ENCODE results near the gene MRPL11.
A peak's percentile ranks its signal among the peaks of the same experiment; 100 is the strongest.

The MRPL11 gene

DNA sequence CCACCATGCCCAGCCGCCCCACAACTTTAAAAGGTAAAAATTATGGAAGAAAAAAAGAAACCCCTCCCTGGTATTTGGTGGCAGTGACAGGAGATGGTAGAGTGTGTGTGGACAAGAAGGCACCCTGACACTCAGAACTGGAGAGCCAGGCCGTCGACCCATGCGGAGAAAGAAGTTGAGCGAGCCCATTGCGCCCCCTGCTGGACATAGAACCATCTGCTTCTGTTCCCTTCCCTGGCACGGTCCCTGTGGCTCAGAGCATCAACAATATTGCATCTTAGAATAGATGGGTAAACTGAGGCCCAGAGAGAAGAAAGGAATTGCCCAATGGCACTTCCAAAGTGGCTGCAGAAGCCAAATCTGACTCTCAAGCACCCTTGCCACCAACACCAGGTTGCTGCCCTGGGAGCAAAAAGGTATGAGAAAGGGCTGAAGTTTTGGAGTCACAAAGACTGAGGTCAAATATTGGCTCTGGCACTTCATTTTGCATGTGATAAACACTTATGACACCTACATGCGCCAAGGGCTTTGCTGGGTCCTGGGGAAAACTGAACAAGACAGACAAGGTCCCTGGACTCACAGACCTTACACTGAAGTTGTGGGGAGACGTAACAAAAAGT is 8.6 kb downstream of the MRPL11 start:
- DNase-seq, result peak; percentile 65 to 70

DNA sequence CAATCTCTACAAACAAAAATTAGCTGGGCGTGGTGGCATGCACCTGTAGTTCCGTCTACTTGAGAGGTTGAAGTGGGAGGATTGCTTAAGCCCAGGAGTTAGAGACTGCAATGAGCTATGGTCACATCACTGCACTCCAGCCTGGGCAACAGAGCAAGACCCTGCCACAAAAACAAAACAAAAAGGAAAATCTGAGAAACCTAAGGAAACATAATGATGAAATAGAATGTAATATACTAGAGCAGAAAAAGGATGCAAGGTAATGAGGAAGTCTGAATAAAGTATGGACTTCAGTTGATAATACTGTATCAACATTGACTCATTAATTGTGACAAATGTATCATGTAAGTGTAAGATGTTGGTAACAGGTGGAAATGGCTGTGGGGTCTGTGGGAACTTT is 9.7 kb downstream of the MRPL11 start:
- no peak for DNase-seq

GRCh38 chr11:66426314-66426713 is 12.3 kb downstream of the MRPL11 start:
- no peak for DNase-seq

- DNase-seq, result peak; percentile 80 to 88
Observed at GRCh38 chr11:66421492-66422205, 17.0 kb downstream of the MRPL11 start.

DNA sequence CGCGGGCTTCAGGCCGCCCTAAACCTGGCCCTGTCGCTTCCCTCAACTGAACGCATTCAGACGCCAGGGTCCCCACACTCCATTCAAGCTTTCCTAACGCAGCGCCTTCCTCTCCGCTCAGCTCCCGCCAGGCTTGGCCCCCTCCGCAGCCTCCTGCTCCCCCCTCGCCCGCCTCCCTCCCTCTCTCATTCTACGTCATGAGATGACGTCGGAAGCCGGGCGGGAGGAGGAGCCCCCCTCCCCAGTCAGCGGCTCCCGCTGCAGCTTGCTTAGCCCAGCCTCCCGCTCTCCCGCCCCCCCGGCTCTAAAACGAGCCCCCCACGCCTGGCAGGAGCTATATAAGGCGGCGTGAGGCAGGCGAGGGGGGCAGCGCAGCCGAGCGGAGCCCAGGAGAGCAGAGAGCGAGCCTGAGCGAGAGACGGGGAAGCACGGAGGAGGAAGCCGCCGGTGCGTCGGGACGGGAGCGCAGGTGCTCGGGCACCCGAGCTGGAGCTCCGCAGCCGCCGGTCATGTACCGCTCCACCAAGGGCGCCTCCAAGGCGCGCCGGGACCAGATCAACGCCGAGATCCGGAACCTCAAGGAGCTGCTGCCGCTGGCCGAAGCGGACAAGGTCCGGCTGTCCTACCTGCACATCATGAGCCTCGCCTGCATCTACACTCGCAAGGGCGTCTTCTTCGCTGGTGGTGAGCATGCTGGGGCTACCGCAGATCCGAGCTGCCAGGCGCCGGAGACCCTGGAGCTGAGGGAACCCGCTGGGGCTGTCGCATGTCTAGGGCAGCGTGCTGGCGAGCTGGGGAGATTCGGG is 17.8 kb downstream of the MRPL11 start, which contains the start of gene NPAS4:
NPAS4 (plus strand) TSS at position 365 of the 806 bp plus-strand sequence; CDS start at position 510, 145 bp downstream.
- DNase-seq, result no peak

DNA sequence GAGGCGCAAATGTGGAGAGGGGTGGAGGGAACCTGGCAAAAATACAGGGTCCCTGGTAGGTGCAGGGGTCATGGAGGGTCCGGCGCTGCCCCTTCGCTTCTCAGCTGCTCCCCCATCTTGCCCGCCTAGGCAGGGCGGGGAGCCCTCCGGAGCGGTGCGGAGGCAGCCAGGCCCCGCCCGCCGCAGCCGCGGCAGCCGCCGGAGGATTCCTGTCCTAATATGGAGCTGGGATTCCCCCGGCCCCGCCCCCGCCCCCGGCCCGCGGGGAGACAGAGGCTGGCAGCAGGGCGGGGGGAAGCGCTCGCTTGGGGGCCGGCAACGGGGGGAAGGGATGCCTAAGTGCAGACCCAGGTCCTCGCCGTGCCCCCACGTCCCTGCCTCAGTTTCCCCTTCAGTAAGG is 18.8 kb downstream of the MRPL11 start:
- DNase-seq, result no peak

GRCh38 chr11:66418986-66419308 is 19.7 kb downstream of the MRPL11 start:
- DNase-seq, result no peak

DNA sequence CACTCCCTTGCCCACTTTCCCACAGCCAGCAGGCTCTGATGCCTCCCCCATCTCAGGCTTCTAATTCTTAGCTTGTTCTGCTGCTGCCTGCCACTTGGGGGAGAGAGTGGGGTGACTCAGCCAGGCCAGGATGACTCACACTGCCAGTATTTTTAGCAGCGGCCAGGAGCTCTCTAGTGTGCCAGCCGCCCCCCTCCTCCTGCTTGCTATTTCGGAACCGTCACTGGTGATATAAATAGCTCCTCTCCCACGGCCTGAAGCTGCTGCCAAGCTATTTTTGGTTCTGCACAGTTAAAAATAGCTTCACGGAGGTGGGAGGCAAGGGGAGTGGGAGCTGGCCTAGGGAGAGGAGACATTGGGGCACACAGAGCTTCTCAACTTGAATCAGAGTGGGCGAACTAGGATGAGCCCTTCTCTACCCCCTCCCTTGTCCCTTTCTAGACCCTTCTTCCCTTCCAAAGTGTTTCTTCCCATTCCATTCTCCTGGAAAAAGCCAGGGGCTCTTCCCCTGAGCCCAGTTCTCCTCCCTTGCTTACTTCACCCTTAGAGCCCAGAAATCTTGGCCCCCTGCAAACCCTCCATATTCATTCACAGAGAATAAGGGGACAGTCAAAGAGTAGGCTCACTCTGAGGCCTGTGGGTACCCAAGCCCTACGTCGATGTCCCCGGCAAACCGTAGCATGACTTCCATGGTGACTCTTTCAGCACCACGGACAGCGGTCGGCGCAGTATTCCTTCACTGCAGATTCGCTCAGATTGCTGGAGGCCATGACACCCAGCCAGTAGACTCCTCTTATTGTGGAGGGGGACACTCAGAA is 20.3 kb downstream of the MRPL11 start:
- peak; percentile 34 to 45 for DNase-seq

DNA sequence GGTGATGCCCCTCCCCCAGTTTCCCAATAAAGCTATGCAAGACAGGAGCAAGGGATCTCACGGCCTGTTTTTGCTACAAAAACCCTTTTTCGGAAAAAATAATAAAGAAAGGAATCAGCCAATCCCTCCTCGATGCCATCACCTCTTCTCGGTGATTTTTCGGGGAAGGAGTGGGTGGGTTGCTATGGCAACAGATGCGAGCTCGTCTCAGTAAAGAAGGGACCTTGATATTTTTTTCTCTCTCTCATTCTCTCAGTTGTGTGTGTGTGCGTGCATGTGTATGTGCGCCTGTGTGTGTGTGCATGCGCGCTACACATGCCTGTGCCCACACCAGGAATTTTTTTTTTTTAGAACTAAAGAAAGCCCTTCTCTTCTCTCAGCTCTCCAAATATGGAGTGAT is 21.6 kb downstream of the MRPL11 start:
- no peak for DNase-seq

DNA sequence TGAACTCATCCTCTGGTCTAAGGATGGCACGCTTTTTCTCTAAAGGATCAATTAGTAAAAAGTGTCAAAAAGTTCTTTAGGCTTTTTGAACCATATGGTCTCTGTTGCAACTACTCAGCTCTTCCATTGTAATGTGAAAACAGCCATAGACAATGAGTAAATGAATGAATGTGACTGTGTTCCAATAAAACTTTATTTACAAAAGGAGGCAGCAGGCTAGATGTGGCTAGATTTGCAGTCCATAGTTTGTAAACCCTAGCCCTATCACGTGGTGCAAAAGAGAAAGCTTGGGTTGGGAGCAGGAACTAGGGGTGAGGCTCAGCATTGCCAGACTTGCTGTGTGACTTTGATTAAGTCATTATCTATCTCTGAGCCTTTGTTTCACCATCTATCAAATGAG is 23.2 kb downstream of the MRPL11 start:
- no peak for DNase-seq

DNA sequence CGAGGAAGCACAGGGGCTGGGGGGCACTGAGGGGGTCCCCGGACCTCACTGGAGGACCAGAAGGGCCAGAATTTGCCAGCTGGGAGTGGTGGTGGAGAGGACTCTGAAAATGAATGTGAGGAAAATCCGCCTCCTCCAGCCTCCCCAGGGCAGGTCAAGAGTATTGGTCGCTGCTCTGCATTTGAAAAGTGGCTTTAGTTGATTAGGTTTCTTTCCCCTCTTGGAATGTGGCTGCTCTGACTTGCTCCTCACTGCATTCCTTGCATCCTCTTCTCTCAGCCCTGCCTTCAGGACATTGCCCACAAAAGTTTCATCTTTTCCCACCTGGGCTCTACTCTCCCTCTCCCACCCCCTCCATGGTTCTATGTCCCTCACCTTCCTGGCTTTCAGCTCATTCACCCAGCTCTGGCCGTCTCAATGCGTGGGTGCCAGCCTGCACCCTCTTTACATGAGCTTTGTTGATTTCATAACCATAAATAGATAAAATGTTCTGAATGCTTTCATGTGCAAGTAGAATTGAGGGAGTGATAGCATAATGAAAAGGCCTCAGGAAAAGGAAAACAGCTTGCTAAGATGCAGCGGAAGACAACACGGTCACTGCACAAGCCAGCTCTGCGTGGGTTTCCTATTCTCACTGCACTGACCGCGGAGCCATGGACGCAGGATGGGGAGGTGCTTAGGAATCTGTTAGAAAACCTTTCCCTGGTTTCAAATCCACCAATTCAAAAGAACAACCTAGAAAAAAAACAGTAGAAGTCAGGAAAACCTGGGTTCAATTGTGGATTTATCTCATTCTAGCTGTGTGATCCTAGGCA is 24.3 kb downstream of the MRPL11 start:
- DNase-seq, result no peak

DNA sequence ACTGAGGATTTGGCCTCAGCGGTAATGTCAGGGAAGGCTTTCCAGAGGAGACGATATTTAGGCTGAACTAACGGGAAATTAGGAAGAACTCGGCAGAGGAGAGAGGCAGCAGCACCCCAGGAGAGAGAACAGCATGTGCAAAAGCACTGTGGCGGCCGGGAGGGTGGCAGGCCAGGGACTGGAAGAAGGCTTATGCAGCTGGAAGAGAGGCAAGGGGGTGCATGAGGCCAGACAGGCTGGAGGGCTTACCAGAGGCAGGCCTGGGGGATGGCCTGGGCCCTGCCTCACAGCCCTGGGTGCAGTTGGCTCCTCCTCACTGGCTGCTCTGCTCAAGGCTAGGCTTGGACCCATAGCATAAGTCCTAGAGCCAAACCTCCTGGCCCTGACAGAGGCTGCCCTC is 25.5 kb downstream of the MRPL11 start:
- no peak for DNase-seq

- DNase-seq, result no peak
Observed at GRCh38 chr11:66412110-66412509, 26.5 kb downstream of the MRPL11 start.

DNA sequence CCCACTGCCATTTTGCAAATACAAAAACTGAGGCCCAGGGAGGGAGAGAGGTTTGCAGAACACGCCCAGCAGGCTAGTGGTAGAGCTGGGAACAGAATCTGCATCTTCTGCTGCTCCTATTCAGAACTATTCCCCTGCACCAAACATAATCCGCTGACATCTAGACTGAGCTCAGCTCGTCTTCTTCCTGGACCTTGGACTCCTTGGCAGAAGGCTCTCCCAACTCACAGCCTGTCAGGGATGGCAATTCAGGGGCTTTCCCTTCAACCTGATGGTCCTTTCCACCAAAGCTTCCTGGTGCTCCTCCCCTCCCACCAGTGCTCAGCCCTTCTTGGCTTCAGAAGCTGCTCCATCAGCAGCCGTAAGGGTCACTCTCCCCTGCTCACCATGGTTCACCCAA is 27.3 kb downstream of the MRPL11 start:
- no peak for DNase-seq

DNA sequence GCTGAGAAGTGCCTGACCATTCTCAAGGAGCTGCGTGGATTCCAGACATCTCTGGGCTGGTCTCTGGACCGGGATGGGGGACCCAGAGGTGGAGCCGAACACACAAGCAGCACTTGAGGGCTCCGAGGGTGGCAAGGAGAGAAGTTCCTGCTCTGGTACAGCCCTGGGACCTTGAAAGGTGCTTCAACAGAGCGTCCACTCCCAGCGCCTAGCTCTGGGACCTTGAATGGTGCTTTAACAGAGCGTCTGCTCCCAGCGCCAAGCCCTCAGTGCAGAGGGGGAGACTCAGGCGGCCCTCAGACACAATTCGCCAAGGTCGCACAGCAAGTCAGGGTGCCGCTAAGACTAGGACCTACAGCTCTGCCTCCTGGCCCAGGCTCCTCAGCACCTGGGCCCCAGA is 28.5 kb downstream of the MRPL11 start:
- no peak for DNase-seq

GRCh38 chr11:66409226-66409625 is 29.4 kb downstream of the MRPL11 start:
- no peak for DNase-seq

DNA sequence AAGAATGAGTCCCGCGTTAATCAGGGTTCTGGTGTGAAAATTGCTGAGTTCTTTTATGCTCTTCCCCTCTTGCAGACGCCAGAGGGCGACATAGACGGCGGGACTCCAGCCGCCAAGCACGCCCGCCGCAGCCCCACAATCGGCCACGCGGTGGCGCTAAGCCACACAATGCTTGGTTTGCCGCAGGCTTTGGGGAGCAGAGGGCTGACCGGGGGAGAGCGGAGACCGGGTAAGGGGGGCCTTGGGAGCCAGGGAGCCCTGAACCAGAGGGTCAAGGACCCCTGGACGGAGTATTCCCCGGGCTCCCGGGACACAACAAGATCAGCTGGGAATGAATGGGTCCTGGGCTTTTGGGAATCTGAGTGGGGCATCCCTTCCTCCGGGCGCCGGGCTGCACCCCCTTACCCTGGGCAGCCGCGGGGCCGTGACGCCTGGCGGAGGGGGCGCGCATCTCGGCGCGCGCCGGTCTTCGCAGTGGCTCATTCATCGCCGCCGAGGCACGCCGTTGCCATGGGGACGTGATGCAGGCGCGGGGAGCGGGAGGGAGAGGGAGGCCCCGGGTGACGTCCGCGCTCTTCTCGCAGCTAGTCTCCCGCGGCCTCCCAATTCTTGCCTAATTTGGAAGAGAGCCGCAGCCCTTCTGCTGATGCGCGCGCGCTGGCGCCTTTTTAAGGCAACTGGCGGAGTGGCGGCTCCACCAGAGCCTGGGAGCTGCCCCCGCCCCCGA is 30.0 kb downstream of the MRPL11 start:
- DNase-seq, result peak; percentile 86 to 90

DNA sequence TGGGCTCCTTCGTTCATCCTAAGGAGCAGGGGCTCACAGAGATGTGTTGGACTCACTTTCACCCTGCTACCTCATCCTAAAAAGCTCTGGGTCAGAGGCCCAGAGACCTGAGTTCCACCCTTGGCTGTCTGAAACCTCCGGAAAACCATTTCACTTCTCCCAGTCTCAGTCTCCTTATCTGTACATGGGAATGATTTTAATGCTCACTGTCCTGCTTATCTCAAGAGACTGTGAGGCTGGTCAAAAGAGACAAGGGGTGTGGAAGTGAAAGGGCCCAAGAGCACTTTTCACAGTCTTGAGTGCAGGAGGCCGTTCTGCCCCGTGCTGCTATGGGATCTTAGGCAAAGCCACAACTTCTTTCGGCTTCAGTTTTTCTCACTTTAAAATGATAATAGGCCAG is 31.0 kb downstream of the MRPL11 start:
- DNase-seq, result no peak

- DNase-seq, result no peak
Observed at GRCh38 chr11:66393954-66394353, 44.7 kb downstream of the MRPL11 start.

- no peak for DNase-seq
Observed at GRCh38 chr11:66391322-66391721, 47.3 kb downstream of the MRPL11 start.

DNA sequence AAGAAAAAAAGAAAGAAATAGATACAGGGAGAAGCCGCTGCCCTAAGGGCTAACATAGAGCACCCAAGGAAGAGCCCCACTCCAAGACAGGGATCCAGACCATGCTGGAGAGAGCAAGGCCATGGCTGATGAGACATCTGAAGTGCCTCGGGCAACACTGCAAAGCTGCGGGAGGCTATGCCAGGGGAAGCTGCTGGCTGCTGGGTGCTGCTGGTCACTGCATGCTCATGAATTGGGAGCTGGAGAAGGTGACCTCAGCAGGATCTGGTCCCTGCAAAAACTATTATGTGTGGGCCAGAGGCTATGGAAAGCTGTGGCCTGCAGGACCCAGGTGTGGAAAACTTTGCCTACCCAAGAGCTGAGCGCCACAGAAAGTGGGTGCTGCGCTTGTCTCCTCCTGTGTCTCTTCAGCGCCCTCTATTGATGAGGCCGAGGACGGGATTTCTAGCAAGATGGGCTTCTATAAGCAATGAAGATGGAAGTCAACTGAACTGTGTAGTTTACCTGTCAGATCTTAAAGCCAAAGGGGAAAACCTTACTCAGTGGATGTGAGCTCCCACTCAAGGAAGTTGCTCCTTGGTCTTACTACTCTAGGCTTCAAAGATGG is 49.8 kb downstream of the MRPL11 start:
- DNase-seq, result peak; percentile 72 to 78
